IPS DF 4.7 (cell line): ENCODE data around the gene TUT1.
A peak's percentile ranks its signal among the peaks of the same experiment; 100 is the strongest.
"Not testable (repeated sequence)": the region's sequence is repeated elsewhere in the genome, so short reads cannot be mapped to it uniquely, and the experiment has no call there.

Experiments used
- DNase-seq: peaks from one replicate; pipeline ENCODE4 v3.0.0-alpha.2; 2013; ENCODE audit warnings: low spot score; ENCODE audit errors: extremely low read depth

The TUT1 gene

GRCh38 chr11:62591448-62592145, at the start of gene TUT1:
TSS of gene TUT1 (minus strand) at chr11:62591523. CDS start at chr11:62591485, 38 bp downstream.
- peak; percentile 95 for DNase-seq

- DNase-seq, result no peak
Measured at GRCh38 chr11:62632492-62632891, 41.2 kb upstream of the TUT1 start.

GRCh38 chr11:62627713-62628112, 36.4 kb upstream of the TUT1 start:
- DNase-seq, result no peak

- no peak for DNase-seq
Measured at GRCh38 chr11:62622476-62623089, 31.3 kb upstream of the TUT1 start.

GRCh38 chr11:62621567-62622470, 30.5 kb upstream of the TUT1 start, which contains the start of gene B3GAT3:
TSS of gene B3GAT3 (minus strand) at chr11:62621986. CDS start at chr11:62621947, 39 bp downstream.
- DNase-seq, result peak; percentile 94

GRCh38 chr11:62621027-62621566, 29.8 kb upstream of the TUT1 start:
- DNase-seq, result no peak

- not testable (repeated sequence) for DNase-seq
Measured at GRCh38 chr11:62616957-62617356, 25.6 kb upstream of the TUT1 start.

GRCh38 chr11:62615521-62615920, 24.2 kb upstream of the TUT1 start:
- no peak for DNase-seq

GRCh38 chr11:62614275-62614674, 23.0 kb upstream of the TUT1 start:
- no peak for DNase-seq

GRCh38 chr11:62613291-62613778, 22.0 kb upstream of the TUT1 start:
- DNase-seq, result no peak

GRCh38 chr11:62612366-62613290, 21.3 kb upstream of the TUT1 start, which contains the start of the genes EML3 and ROM1:
TSS of gene EML3 (minus strand) at chr11:62612775. CDS start at chr11:62612457, 318 bp downstream.
TSS of gene ROM1 (plus strand) at chr11:62613257. CDS start at chr11:62613282, 25 bp downstream.
- DNase-seq, result no peak

- DNase-seq, result no peak
Measured at GRCh38 chr11:62611705-62612365, 20.5 kb upstream of the TUT1 start.

- DNase-seq, result no peak
Measured at GRCh38 chr11:62610814-62611704, 19.7 kb upstream of the TUT1 start.

- no peak for DNase-seq
Measured at GRCh38 chr11:62610403-62610802, 19.1 kb upstream of the TUT1 start.

GRCh38 chr11:62608776-62609175, 17.5 kb upstream of the TUT1 start:
- DNase-seq, result no peak

- no peak for DNase-seq
Measured at GRCh38 chr11:62607714-62608113, 16.4 kb upstream of the TUT1 start.

GRCh38 chr11:62605902-62606301, 14.6 kb upstream of the TUT1 start:
- no peak for DNase-seq

- no peak for DNase-seq
Measured at GRCh38 chr11:62605467-62605866, 14.1 kb upstream of the TUT1 start.
